ENCODE measurements around the gene KCNQ1.

Gene KCNQ1

GRCh38 chr11:2728663-2729332, 284.0 kb downstream of the KCNQ1 start:
- FAIRE-seq (no peak), DNase-seq (ENCODE audit: insufficient read length, low spot score) (no peak)
- no peak for TF ChIP-seq CTCF (IDR thresholded peaks at IDR 0.05; ENCODE audit: insufficient read depth, missing control alignments)

- no peak for DNase-seq (ENCODE audit: insufficient read length, low spot score)
- TF ChIP-seq CTCF (IDR thresholded peaks at IDR 0.05; ENCODE audit: insufficient read depth, missing control alignments): no peak
- FAIRE-seq: no peak
Observed at GRCh38 chr11:2729841-2730240, 285.0 kb downstream of the KCNQ1 start.

- DNase-seq (ENCODE audit: insufficient read length, low spot score) (no peak), FAIRE-seq (no peak)
- TF ChIP-seq CTCF (IDR thresholded peaks at IDR 0.05; ENCODE audit: insufficient read depth, missing control alignments): no peak
Observed at GRCh38 chr11:2730272-2731129, 285.7 kb downstream of the KCNQ1 start.

- FAIRE-seq (no peak), DNase-seq (ENCODE audit: insufficient read length, low spot score) (no peak)
- TF ChIP-seq CTCF (IDR thresholded peaks at IDR 0.05; ENCODE audit: insufficient read depth, missing control alignments): no peak
Observed at GRCh38 chr11:2731130-2732125, 286.6 kb downstream of the KCNQ1 start.

- no peak for FAIRE-seq
- no peak for TF ChIP-seq CTCF (IDR thresholded peaks at IDR 0.05; ENCODE audit: insufficient read depth, missing control alignments)
- no peak for DNase-seq (ENCODE audit: insufficient read length, low spot score)
Observed at GRCh38 chr11:2732261-2732939, 287.6 kb downstream of the KCNQ1 start.

- DNase-seq (ENCODE audit: insufficient read length, low spot score): no peak
- no peak for FAIRE-seq
- no peak for TF ChIP-seq CTCF (IDR thresholded peaks at IDR 0.05; ENCODE audit: insufficient read depth, missing control alignments)
Observed at GRCh38 chr11:2732940-2733628, 288.3 kb downstream of the KCNQ1 start.
